ENCODE measurements around the gene DCHS2.

The DCHS2 gene

DNA sequence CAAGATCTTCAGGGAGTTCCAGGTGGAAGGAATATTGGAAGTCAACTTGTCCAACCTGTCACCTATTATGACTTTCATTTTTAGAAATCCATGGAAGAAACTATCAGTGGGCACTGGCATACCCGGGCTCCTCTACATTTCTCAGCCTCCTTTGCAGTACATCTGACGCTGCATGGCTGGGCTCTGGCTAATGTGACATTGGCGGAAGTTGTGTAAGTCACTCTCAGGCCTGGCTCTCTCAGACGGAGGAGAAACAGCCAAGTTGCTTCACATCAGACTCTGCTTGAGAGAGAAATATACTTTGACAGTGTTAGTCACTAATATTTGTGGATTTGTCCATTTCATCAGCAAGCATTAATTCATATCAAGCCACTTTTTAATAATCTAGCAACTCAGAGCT lies 4.5 kb downstream of the DCHS2 start:
- no peak overlapping the region for H3K4me3 ChIP-seq (ENCODE audit: low read depth, low read length)
- no peak for DNase-seq
- in situ Hi-C loops (cut with HindIII; ENCODE audit: low pct_ligation_motif_present, low sequenced_read_pairs) = no loop called here
- TF ChIP-seq, protein P1, sequence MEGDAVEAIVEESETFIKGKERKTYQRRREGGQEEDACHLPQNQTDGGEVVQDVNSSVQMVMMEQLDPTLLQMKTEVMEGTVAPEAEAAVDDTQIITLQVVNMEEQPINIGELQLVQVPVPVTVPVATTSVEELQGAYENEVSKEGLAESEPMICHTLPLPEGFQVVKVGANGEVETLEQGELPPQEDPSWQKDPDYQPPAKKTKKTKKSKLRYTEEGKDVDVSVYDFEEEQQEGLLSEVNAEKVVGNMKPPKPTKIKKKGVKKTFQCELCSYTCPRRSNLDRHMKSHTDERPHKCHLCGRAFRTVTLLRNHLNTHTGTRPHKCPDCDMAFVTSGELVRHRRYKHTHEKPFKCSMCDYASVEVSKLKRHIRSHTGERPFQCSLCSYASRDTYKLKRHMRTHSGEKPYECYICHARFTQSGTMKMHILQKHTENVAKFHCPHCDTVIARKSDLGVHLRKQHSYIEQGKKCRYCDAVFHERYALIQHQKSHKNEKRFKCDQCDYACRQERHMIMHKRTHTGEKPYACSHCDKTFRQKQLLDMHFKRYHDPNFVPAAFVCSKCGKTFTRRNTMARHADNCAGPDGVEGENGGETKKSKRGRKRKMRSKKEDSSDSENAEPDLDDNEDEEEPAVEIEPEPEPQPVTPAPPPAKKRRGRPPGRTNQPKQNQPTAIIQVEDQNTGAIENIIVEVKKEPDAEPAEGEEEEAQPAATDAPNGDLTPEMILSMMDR (IDR thresholded peaks at IDR 0.05; ENCODE audit: low read depth, low read length, missing control alignments) = no peak
- H3K27me3 ChIP-seq (replicated peaks) = peaks cover 29% of the 10 kb centered on the region
- no peak overlapping the region for H3K27ac ChIP-seq
- H3K36me3 ChIP-seq (replicated peaks) = no peaks in the 10 kb centered on the region

DNA sequence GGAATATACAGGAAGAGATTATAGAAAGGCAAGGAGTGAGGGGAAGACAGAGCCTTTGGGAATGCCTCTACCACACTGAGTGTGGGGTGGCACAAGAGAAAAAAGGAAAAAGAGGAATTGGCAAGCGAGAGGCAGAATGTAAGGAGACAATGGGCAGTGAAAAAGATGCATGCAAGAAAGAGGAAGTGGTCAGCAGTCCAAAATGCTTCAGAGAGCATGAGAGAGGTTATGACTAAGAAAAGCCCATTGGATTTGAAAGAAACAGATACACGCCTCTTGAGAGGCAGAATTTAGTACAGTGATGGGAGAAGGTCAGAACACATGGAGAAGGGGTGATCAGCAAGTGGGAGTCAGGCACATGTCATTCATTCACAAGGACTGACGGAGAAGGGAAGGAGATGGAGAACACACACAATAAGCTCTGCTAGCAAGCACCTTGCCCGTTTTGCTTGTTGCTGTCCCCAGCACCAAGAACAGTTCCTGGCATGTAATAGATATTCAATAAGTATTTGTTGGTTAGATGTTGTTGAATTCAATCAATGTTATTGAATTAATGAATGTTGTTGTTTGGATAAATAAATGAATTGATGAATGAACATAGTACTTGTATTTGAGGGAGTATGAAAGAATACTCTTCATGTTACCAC lies 6.3 kb downstream of the DCHS2 start:
- Histone ChIP-seq H3K27me3 (replicated peaks) (peaks cover 11% of the 10 kb centered on the region), H3K36me3 (replicated peaks) (no peaks in the 10 kb centered on the region), H3K27ac (no peak overlapping the region), H3K4me3 (ENCODE audit: low read depth, low read length) (no peak overlapping the region)
- TF ChIP-seq, protein P1 (IDR thresholded peaks at IDR 0.05; ENCODE audit: low read depth, low read length, missing control alignments) = no peak
- DNase-seq = no peak
- in situ Hi-C loops (cut with HindIII; ENCODE audit: low pct_ligation_motif_present, low sequenced_read_pairs) = no loop called here

DNA sequence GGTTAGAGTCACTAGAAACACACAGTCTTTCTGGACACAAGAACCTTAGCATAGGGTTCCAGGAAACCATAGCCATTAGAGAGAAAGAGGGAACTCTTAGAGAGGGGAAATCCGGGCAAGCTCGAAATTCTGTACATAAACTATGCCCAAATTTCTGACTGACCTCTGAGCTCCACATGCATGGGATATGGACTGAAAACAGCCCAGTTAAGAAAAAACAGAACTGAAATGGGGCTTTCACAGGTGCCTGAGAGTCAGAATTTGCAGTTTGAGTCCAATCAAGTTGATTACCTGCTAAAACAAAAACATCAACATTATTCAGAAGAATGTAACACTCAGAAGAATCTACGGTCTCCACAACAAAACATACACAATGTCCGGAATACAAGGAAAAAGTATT lies 13.1 kb downstream of the DCHS2 start:
- Histone ChIP-seq H3K4me3 (ENCODE audit: low read depth, low read length) (no peak overlapping the region), H3K27ac (no peak overlapping the region), H3K27me3 (replicated peaks) (no peaks in the 10 kb centered on the region), H3K36me3 (replicated peaks) (no peaks in the 10 kb centered on the region)
- TF ChIP-seq, protein P1 (IDR thresholded peaks at IDR 0.05; ENCODE audit: low read depth, low read length, missing control alignments) = no peak
- in situ Hi-C loops (cut with HindIII; ENCODE audit: low pct_ligation_motif_present, low sequenced_read_pairs) = no loop called here
- no peak for DNase-seq

DNA sequence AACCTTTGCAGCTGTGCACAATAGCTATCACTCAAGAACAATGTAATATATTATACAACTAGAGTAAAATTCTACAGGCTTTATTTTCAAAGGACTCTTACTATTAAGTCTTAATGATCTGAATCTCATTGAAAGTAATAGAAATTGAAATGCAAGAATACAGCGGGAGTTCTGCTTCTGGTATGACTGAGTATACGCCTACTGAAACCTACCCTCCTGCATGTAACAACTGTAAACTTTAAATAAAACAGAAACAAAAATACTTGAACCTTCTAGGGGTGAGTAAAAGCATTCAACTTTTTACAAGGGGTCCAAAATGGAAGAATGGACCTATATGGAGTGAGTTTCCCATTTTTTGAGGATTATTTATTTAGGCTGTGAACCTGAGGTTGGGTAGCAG lies 13.5 kb downstream of the DCHS2 start:
- TF ChIP-seq, protein P1 (IDR thresholded peaks at IDR 0.05; ENCODE audit: low read depth, low read length, missing control alignments) = no peak
- in situ Hi-C loops (cut with HindIII; ENCODE audit: low pct_ligation_motif_present, low sequenced_read_pairs) = no loop called here
- no peak overlapping the region for H3K27ac ChIP-seq
- no peak for DNase-seq
- no peak overlapping the region for H3K4me3 ChIP-seq (ENCODE audit: low read depth, low read length)
- no peaks in the 10 kb centered on the region for H3K27me3 ChIP-seq (replicated peaks)
- H3K36me3 ChIP-seq (replicated peaks) = no peaks in the 10 kb centered on the region

DNA sequence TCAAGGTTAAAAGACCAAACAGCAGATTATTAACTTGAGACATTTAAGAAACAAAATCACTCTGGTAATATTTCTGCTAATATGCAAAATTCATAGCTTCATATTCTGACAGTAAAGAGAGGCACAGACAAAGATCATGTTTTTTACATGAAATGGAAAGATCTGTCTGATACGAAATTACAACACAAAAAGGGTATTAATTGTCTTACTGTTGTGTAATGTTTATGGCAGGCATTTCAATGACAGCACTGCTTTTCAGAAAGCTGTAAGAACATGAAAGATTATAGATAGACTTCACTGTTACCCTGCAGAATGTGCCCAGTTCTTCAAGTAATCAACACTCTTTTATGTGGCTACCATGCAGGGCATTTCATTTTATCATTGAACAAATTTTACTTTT lies 15.4 kb downstream of the DCHS2 start:
- H3K36me3 ChIP-seq (replicated peaks) = no peaks in the 10 kb centered on the region
- DNase-seq = no peak
- H3K27me3 ChIP-seq (replicated peaks) = no peaks in the 10 kb centered on the region
- no peak overlapping the region for H3K27ac ChIP-seq
- TF ChIP-seq, protein P1 (IDR thresholded peaks at IDR 0.05; ENCODE audit: low read depth, low read length, missing control alignments) = no peak
- H3K4me3 ChIP-seq (ENCODE audit: low read depth, low read length) = no peak overlapping the region
- in situ Hi-C loops (cut with HindIII; ENCODE audit: low pct_ligation_motif_present, low sequenced_read_pairs) = no loop called here

DNA sequence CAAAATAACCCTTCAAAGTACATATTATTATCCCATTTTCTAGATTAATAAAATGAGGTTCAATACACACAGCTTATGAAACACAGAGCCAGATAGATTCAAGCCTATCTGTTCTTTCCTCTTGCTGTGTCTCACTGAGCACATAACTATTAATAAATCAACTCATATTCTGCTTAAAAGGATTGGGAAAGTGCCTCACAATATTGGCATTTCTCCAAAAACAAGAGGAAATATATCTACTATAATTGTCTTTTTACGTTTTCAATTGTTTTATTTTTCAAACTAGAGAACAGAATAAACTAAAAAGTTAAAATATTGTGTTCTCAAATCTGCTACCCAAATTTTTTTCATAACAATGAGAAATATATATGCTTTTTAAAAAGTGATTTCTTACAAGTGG lies 15.8 kb downstream of the DCHS2 start:
- in situ Hi-C loops (cut with HindIII; ENCODE audit: low pct_ligation_motif_present, low sequenced_read_pairs) = no loop called here
- no peaks in the 10 kb centered on the region for H3K36me3 ChIP-seq (replicated peaks)
- no peaks in the 10 kb centered on the region for H3K27me3 ChIP-seq (replicated peaks)
- no peak overlapping the region for H3K27ac ChIP-seq
- no peak for DNase-seq
- TF ChIP-seq, protein P1 (IDR thresholded peaks at IDR 0.05; ENCODE audit: low read depth, low read length, missing control alignments) = no peak
- H3K4me3 ChIP-seq (ENCODE audit: low read depth, low read length) = no peak overlapping the region
